IgD-negative memory B cell (primary cell): Measurements from ENCODE around the gene TASP1. TPM values are rescaled to one million over a fixed set of nuclear protein-coding genes. Genes with fewer than 3 reads are reported as not detected.
"Not testable (repeated sequence)": the region's sequence is repeated elsewhere in the genome, so short reads cannot be mapped to it uniquely, and the experiment has no call there.

Experiments
- H3K27ac Mint-ChIP-seq, 3 donors: one replicate each; pipeline ENCODE4 v1.8.0; 2020 to 2022; ENCODE audit warnings: mild to moderate bottlenecking in 3 of 3, mixed read lengths in 3 of 3, moderate library complexity in 1 of 3
- H3K27me3 Mint-ChIP-seq: one replicate; pipeline ENCODE4 v1.8.0; 2021; ENCODE audit warnings: mixed read lengths
- H3K36me3 Mint-ChIP-seq: one replicate; pipeline ENCODE4 v1.8.0; 2020; ENCODE audit warnings: mild to moderate bottlenecking, mixed read lengths
- H3K4me1 Mint-ChIP-seq, 3 donors: one replicate each; pipeline ENCODE4 v1.8.0; 2020 to 2022; ENCODE audit warnings: mixed read lengths in 3 of 3, mild to moderate bottlenecking in 1 of 3
- H3K4me3 Mint-ChIP-seq, 4 donors: one replicate each; pipeline ENCODE4 v1.8.0; 2020 to 2022; ENCODE audit warnings: mild to moderate bottlenecking in 4 of 4, mixed read lengths in 4 of 4, moderate library complexity in 3 of 4
- H3K9me3 Mint-ChIP-seq, 3 donors: one replicate each; pipeline ENCODE4 v1.8.0; 2020 to 2021; ENCODE audit warnings: mixed read lengths in 3 of 3, mild to moderate bottlenecking in 1 of 3
- polyA plus RNA-seq: library from polyadenylated mRNA; unstranded; fragments of 300-500 nt; fragmentation: Illumina TruSeq; gene quantifications from one replicate; pipeline ENCODE4 v1.2.3, GENCODE V29; 2021

The TASP1 gene
- polyA plus RNA-seq, 1 donor from 2014 or later = 11.4 TPM

GRCh38 chr20:13403453-13403852, 235.3 kb downstream of the TASP1 start:
- H3K4me3 Mint-ChIP-seq = no peak overlapping the region
- peaks cover 0 to 2% (median 0%) of the 10 kb centered on the region in 3 donors for H3K9me3 Mint-ChIP-seq
- no peaks in the 10 kb centered on the region for H3K27me3 Mint-ChIP-seq
- H3K27ac Mint-ChIP-seq = no peak overlapping the region
- peaks cover 0 to 2% (median 0%) of the 10 kb centered on the region in 3 donors for H3K4me1 Mint-ChIP-seq
- peaks cover 22% of the 10 kb centered on the region for H3K36me3 Mint-ChIP-seq

DNA sequence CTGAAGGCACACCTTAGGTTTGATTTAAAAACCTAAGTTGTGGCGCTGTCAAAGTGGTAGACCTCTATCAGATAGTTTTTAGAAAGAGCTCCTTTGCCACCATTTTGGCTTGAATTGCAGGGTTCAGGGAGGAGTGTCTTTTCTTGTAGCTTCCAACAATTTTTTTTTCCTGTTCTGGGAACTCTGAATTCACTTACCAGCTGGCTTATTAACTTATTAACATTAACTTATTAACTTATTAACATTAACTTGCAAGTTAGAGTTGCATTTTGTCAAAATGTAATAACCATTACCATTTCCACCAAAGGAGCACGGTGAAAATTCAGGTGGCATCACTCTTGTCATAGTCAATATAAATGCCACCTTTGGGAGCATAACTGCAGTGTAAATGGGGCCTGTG, 235.7 kb downstream of the TASP1 start:
- Mint-ChIP-seq H3K9me3 (peaks cover 0 to 2% (median 0%) of the 10 kb centered on the region in 3 donors), H3K27ac (no peak overlapping the region), H3K4me3 (no peak overlapping the region), H3K36me3 (peaks cover 22% of the 10 kb centered on the region), H3K4me1 (peaks cover 0 to 2% (median 0%) of the 10 kb centered on the region in 3 donors), H3K27me3 (no peaks in the 10 kb centered on the region)

GRCh38 chr20:13402171-13402760, 236.5 kb downstream of the TASP1 start:
- H3K4me3 Mint-ChIP-seq = no peak overlapping the region
- no peak overlapping the region for H3K27ac Mint-ChIP-seq
- no peaks in the 10 kb centered on the region for H3K27me3 Mint-ChIP-seq
- H3K9me3 Mint-ChIP-seq = peaks cover 0 to 2% (median 0%) of the 10 kb centered on the region in 3 donors
- H3K4me1 Mint-ChIP-seq = peaks cover 0 to 2% (median 0%) of the 10 kb centered on the region in 3 donors
- H3K36me3 Mint-ChIP-seq = peaks cover 15% of the 10 kb centered on the region

GRCh38 chr20:13401596-13401995, 237.1 kb downstream of the TASP1 start:
- H3K27ac Mint-ChIP-seq = no peak overlapping the region
- H3K27me3 Mint-ChIP-seq = no peaks in the 10 kb centered on the region
- H3K4me3 Mint-ChIP-seq = no peak overlapping the region
- peaks cover 0 to 2% (median 0%) of the 10 kb centered on the region in 3 donors for H3K9me3 Mint-ChIP-seq
- peaks cover 12% of the 10 kb centered on the region for H3K36me3 Mint-ChIP-seq
- peaks cover 0 to 2% (median 0%) of the 10 kb centered on the region in 3 donors for H3K4me1 Mint-ChIP-seq

GRCh38 chr20:13400453-13400852, 238.3 kb downstream of the TASP1 start:
- H3K27ac Mint-ChIP-seq = no peak overlapping the region
- peaks cover 11% of the 10 kb centered on the region for H3K36me3 Mint-ChIP-seq
- H3K4me3 Mint-ChIP-seq = no peak overlapping the region
- H3K9me3 Mint-ChIP-seq = peaks cover 0 to 2% (median 0%) of the 10 kb centered on the region in 3 donors
- peaks cover 0 to 2% (median 0%) of the 10 kb centered on the region in 3 donors for H3K4me1 Mint-ChIP-seq
- H3K27me3 Mint-ChIP-seq = no peaks in the 10 kb centered on the region

- Mint-ChIP-seq H3K27ac (no peak overlapping the region), H3K36me3 (peaks cover 12% of the 10 kb centered on the region), H3K4me3 (no peak overlapping the region), H3K27me3 (no peaks in the 10 kb centered on the region), H3K9me3 (peaks cover 0 to 4% (median 0%) of the 10 kb centered on the region in 3 donors), H3K4me1 (peaks cover 0 to 2% (median 0%) of the 10 kb centered on the region in 3 donors)
These were observed 241.4 kb downstream of the TASP1 start for GRCh38 chr20:13397300-13397724.

DNA sequence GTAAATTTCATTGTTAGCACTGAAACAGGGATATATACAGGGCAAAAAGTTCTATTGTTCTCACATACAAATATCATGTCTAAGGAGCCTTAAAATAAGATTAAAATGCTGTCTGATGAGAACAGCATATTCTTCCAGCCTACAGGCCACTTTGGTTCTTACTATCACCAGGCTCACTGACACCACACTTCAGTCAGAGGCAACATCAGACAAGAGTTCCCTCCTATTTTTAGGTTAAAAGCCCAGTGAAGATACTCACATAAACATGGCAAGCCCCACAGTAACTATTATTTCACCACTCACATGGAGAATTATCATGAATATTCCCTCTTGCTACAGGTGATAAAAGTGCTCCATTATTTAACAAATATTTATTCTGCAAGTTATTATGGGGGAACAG, 241.9 kb downstream of the TASP1 start:
- peaks cover 0 to 4% (median 0%) of the 10 kb centered on the region in 3 donors for H3K9me3 Mint-ChIP-seq
- H3K27ac Mint-ChIP-seq = no peak overlapping the region
- H3K4me1 Mint-ChIP-seq = peaks cover 0 to 2% (median 0%) of the 10 kb centered on the region in 3 donors
- H3K27me3 Mint-ChIP-seq = no peaks in the 10 kb centered on the region
- peaks cover 16% of the 10 kb centered on the region for H3K36me3 Mint-ChIP-seq
- H3K4me3 Mint-ChIP-seq = no peak overlapping the region

DNA sequence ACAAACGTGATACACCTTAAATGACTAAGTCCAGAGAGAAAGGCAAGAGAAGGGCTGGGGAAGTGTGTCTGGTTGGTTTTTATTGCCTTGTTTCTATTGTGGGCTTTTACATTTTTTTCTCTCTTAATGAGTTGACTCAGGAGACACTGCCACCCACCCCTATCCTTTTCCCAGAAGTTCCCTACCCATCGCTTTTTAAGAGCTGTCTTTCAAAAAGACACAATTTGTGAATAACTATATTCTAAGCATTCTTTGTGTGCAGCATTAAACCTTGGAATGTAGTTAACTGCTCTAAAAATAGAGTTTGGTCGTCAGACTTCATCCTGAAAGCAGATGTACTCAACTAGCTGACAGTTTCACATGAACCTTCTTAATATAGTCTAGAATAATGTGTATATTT, 242.7 kb downstream of the TASP1 start:
- Mint-ChIP-seq H3K27me3 (no peaks in the 10 kb centered on the region), H3K4me3 (no peak overlapping the region), H3K9me3 (peaks cover 0 to 4% (median 0%) of the 10 kb centered on the region in 3 donors), H3K36me3 (peaks cover 20% of the 10 kb centered on the region), H3K27ac (peak overlapping the region in 1 of 3 donors; percentile 24), H3K4me1 (peaks cover 0 to 2% (median 0%) of the 10 kb centered on the region in 3 donors)

GRCh38 chr20:13395232-13395631, 243.5 kb downstream of the TASP1 start:
- Mint-ChIP-seq H3K27ac (no peak overlapping the region), H3K9me3 (peaks cover 2 to 8% (median 4%) of the 10 kb centered on the region in 3 donors), H3K4me3 (no peak overlapping the region), H3K27me3 (no peaks in the 10 kb centered on the region), H3K36me3 (peaks cover 27% of the 10 kb centered on the region), H3K4me1 (peaks cover 0 to 2% (median 0%) of the 10 kb centered on the region in 3 donors)

DNA sequence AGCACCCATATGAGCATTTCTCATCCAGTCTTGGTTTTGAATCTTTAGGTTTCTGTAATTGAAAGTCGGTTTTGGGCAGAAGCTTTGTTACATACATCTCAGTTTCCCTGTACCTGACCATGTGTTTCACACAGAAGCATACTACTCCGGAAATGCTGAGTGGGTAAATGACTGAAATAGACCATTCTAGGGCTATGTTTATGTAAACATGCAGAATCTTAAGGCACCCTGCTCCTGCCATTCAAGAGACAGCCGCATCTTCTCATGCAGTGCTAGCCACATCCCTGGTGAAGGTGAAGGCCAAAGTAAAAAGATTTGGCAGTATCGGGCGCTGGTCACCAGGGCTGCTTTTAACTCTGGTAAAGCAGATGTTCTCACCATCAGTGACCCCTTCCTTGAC, 246.3 kb downstream of the TASP1 start:
- Mint-ChIP-seq H3K4me1 (no peaks in the 10 kb centered on the region), H3K27ac (no peak overlapping the region), H3K9me3 (peaks cover 4 to 11% (median 5%) of the 10 kb centered on the region in 3 donors), H3K4me3 (no peak overlapping the region), H3K36me3 (peaks cover 41% of the 10 kb centered on the region), H3K27me3 (no peaks in the 10 kb centered on the region)

DNA sequence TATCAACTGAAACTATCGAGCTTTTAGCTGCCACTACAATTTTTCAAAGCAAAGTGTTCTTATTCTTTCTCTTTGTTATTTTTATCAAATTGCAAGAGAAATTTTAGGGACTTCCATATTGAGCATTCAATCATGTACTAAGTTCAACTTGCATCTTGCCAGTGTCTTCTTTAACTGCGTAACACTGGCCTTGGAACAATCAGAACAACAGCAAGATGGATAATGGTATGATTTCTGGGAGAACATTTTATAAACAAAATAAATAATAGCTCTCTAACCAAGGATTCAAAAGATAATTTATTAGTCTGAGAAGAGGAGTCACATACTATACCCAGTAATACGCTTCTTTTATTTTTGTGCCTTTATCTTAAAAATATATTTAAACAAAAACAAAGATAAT, 249.6 kb downstream of the TASP1 start:
- H3K36me3 Mint-ChIP-seq = peaks cover 42% of the 10 kb centered on the region
- H3K9me3 Mint-ChIP-seq = peaks cover 4 to 28% (median 12%) of the 10 kb centered on the region in 3 donors
- no peak overlapping the region for H3K4me3 Mint-ChIP-seq
- H3K4me1 Mint-ChIP-seq = no peaks in the 10 kb centered on the region
- H3K27me3 Mint-ChIP-seq = no peaks in the 10 kb centered on the region
- no peak overlapping the region for H3K27ac Mint-ChIP-seq

GRCh38 chr20:13384132-13384531, 254.6 kb downstream of the TASP1 start:
- Mint-ChIP-seq H3K9me3 (peaks cover 15 to 29% (median 28%) of the 10 kb centered on the region in 3 donors), H3K27me3 (no peaks in the 10 kb centered on the region), H3K27ac (no peak overlapping the region), H3K4me3 (no peak overlapping the region), H3K4me1 (no peaks in the 10 kb centered on the region), H3K36me3 (peaks cover 20% of the 10 kb centered on the region)

DNA sequence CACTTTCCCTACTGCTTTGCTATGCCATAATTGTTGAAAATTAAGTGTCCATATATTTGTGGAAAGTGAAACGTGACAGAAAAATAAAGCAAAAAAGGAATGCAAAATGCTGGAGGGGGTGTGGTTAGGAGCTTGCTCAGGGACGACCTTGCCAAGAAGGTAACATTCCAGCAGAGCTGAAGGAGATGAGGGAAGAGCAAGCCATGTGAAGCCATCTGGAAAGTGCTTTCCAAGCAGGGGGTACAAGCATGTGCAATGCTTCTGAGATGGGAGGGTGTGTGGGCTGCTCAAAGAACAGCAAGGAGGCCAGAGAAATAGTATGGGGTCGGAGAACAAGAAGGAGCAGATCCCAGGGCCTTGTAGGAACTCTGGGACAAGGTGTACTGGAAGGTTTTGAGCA, 255.9 kb downstream of the TASP1 start:
- peaks cover 14 to 40% (median 32%) of the 10 kb centered on the region in 3 donors for H3K9me3 Mint-ChIP-seq
- H3K36me3 Mint-ChIP-seq = peaks cover 10% of the 10 kb centered on the region
- no peaks in the 10 kb centered on the region for H3K4me1 Mint-ChIP-seq
- no peaks in the 10 kb centered on the region for H3K27me3 Mint-ChIP-seq
- no peak overlapping the region for H3K4me3 Mint-ChIP-seq
- H3K27ac Mint-ChIP-seq = no peak overlapping the region

- peaks cover 17 to 44% (median 35%) of the 10 kb centered on the region in 3 donors for H3K9me3 Mint-ChIP-seq
- H3K4me1 Mint-ChIP-seq, H3K27me3 Mint-ChIP-seq, H3K4me3 Mint-ChIP-seq, H3K36me3 Mint-ChIP-seq, H3K27ac Mint-ChIP-seq: not testable (repeated sequence)
These were observed 258.1 kb downstream of the TASP1 start for GRCh38 chr20:13380497-13381229.

DNA sequence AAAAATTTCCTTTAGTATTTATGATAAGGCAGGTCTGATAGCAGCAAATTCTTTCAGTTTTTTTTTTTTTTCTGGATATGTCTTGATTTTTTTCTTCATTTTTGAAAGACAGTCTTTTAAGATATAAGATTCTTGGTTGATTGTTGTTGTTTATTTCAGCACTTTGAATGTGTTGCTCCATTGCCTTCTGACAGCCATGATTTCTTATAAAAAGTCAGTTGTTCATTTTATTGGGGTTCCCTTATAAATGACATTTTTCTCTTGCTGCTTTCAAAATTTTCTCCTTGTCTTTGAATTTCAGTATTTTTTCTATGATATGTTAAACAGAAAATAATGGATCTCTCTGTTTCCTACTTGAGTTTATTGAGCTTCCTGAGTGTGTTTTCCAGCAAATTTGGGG, 265.3 kb downstream of the TASP1 start:
- Mint-ChIP-seq H3K9me3 (peaks cover 15 to 33% (median 22%) of the 10 kb centered on the region in 3 donors), H3K27me3 (no peaks in the 10 kb centered on the region), H3K27ac (no peak overlapping the region)

More for the DNA sequence above, 265.3 kb downstream of the TASP1 start:
- peaks cover 3% of the 10 kb centered on the region for H3K36me3 Mint-ChIP-seq
- peaks cover 0 to 2% (median 0%) of the 10 kb centered on the region in 3 donors for H3K4me1 Mint-ChIP-seq
- H3K4me3 Mint-ChIP-seq = no peak overlapping the region
